SK-N-SH treated with all-trans-retinoic acid at 6 μM for 48 hours (cell line): ENCODE measurements around the gene NKAIN1.

Experiments used
- BACH2 ChIP-seq: fragments of 250-450 bp; sonication (Bioruptor Pico); IDR thresholded peaks from 2 replicates; pipeline ENCODE4 v1.9.0; 2021; ENCODE audit warnings: mild to moderate bottlenecking, borderline replicate concordance
- CREB5 ChIP-seq: fragments of 250-450 bp; sonication (Bioruptor Pico); IDR thresholded peaks from 2 replicates; pipeline ENCODE4 v1.5.1; 2020; ENCODE audit warnings: low read depth, mild to moderate bottlenecking, moderate library complexity
- CSDC2 ChIP-seq: fragments of 250-450 bp; sonication (Bioruptor Pico); IDR thresholded peaks from 2 replicates; pipeline ENCODE4 v1.5.0; 2020; ENCODE audit warnings: mild to moderate bottlenecking, moderate library complexity
- ISL1 ChIP-seq: fragments of 250-450 bp; sonication (Bioruptor Pico); IDR thresholded peaks from 2 replicates; pipeline ENCODE4 v2.1.2; 2022; ENCODE audit warnings: mild to moderate bottlenecking, moderate library complexity
- PATZ1 ChIP-seq: fragments of 250-450 bp; sonication (Bioruptor Pico); IDR thresholded peaks from 2 replicates; pipeline ENCODE4 v1.8.0; 2020; ENCODE audit warnings: mild to moderate bottlenecking, moderate library complexity, borderline replicate concordance
- POU6F1 ChIP-seq: fragments of 250-450 bp; sonication (Bioruptor Pico); IDR thresholded peaks from 2 replicates; pipeline ENCODE4 v1.8.0; 2021; ENCODE audit warnings: low read depth, mild to moderate bottlenecking, moderate library complexity, borderline replicate concordance
- RARB ChIP-seq: fragments of 250-450 bp; sonication (Bioruptor Pico); IDR thresholded peaks from 2 replicates; pipeline ENCODE4 v1.8.0; 2021; ENCODE audit warnings: mild to moderate bottlenecking, moderate library complexity
- SNAI2 ChIP-seq: fragments of 250-450 bp; sonication (Bioruptor Pico); IDR thresholded peaks from 2 replicates; pipeline ENCODE4 v1.5.0; 2020; ENCODE audit warnings: mild to moderate bottlenecking, moderate library complexity
- TCF4 ChIP-seq: fragments of 250-450 bp; sonication (Bioruptor Pico); IDR thresholded peaks from 2 replicates; pipeline ENCODE4 v1.8.0; 2021; ENCODE audit warnings: mild to moderate bottlenecking, moderate library complexity, borderline replicate concordance
- TOX ChIP-seq: fragments of 250-450 bp; sonication (Bioruptor Pico); IDR thresholded peaks from 2 replicates; pipeline ENCODE4 v1.8.0; 2021; ENCODE audit warnings: mild to moderate bottlenecking, moderate library complexity, borderline replicate concordance
- ZC3H10 ChIP-seq: fragments of 250-450 bp; sonication (Bioruptor Pico); IDR thresholded peaks from 2 replicates; pipeline ENCODE4 v1.5.1; 2021; ENCODE audit warnings: mild to moderate bottlenecking, moderate library complexity
- ZFP3 ChIP-seq: fragments of 250-450 bp; sonication (Bioruptor Pico); IDR thresholded peaks from 2 replicates; pipeline ENCODE4 v1.5.0; 2020; ENCODE audit warnings: mild to moderate bottlenecking, moderate library complexity
- TF ChIP-seq, protein P1 (sequence below): fragments of 250-450 bp; sonication (Bioruptor Pico); IDR thresholded peaks from 2 replicates; pipeline ENCODE4 v1.5.1; 2021; ENCODE audit warnings: mild to moderate bottlenecking, moderate library complexity

DNA sequence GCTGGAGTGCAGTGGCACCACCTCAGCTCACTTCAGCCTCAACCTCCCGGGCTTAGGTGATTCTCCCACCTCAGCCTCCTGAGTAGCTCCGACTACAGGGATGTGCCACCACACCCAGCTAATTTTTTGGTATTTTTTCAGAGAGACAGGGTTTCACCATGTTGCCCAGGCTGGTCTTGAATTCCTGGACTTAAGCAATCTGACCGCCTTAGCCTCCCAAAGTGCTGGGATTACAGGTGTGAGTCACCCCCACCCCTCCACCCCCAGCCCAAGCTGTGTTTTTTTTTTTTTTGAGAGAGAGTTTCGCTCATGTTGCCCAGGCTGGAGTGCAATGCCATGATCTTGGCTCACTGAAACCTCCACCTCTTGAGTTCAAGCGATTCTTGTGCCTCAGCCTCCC, 75.4 kb downstream of the NKAIN1 start:
- TF ChIP-seq ZC3H10 = no peak
- TF ChIP-seq POU6F1 (CRISPR knock-in tag) = no peak
- TF ChIP-seq ZFP3 (CRISPR knock-in tag) = no peak
- no peak for TF ChIP-seq TOX
- TF ChIP-seq PATZ1 (CRISPR knock-in tag) = no peak
- TF ChIP-seq BACH2 (CRISPR knock-in tag) = no peak
- TF ChIP-seq, protein P1, sequence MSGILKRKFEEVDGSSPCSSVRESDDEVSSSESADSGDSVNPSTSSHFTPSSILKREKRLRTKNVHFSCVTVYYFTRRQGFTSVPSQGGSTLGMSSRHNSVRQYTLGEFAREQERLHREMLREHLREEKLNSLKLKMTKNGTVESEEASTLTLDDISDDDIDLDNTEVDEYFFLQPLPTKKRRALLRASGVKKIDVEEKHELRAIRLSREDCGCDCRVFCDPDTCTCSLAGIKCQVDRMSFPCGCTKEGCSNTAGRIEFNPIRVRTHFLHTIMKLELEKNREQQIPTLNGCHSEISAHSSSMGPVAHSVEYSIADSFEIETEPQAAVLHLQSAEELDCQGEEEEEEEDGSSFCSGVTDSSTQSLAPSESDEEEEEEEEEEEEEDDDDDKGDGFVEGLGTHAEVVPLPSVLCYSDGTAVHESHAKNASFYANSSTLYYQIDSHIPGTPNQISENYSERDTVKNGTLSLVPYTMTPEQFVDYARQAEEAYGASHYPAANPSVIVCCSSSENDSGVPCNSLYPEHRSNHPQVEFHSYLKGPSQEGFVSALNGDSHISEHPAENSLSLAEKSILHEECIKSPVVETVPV (CRISPR knock-in tag) = no peak
- no peak for TF ChIP-seq RARB (CRISPR knock-in tag)
- TF ChIP-seq CSDC2 (CRISPR knock-in tag) = no peak
- no peak for TF ChIP-seq CREB5 (CRISPR knock-in tag)
- TF ChIP-seq ISL1 (CRISPR knock-in tag) = no peak
- TF ChIP-seq SNAI2 (CRISPR knock-in tag) = no peak
- TF ChIP-seq TCF4 (CRISPR knock-in tag) = no peak
